SHP77 treated with DMSO at 0.1 percent for 48 hours (cell line): ENCODE results near the gene NAE1.

ENCODE experiments used
- DNase-seq: peaks from one replicate; lab custom pipeline; 2025; lab: John Stamatoyannopoulos, UW

Gene NAE1

DNA sequence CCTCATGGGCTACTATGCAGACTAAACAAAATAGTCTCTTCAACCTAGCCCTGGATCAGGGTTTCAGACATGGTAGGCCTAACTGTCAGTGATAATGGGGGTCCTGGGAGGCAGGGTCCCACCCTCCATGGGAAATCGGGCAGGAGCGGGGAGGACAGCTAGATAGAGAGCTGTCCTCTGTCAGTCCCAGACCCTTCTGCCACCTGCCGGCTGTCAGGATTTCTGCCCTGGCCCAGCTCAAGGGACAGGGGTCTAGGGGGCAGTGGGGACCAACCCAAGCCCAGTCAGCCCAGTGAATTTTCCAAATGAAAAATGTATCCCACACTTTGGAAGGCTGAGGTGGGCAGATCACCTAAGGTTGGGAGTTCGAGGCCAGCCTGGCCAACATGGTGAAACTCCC, 18.8 kb upstream of the NAE1 start:
- DNase-seq, result no peak

DNA sequence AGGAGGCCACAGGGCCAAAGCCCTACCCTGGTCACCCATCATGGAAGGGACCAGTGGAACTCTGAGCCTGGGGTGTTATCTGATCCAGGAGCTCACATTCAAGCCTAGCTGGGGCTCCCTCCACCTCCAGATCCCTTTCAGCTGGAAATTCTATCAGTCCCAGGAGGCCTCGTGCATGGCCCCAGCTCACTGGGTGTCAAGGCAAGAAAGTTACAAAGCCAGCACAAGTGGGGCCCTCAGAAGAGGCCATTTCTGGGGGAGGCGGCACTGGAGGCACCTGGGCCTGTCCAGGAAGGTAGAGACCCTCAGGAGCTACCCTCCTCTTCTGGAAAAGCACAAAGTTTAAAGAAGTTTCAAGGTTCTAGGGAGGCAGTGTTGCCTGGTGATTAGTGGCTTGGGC, 18.2 kb upstream of the NAE1 start:
- DNase-seq, result no peak

GRCh38 chr16:66848172-66848571, 17.4 kb upstream of the NAE1 start:
- no peak for DNase-seq

DNA sequence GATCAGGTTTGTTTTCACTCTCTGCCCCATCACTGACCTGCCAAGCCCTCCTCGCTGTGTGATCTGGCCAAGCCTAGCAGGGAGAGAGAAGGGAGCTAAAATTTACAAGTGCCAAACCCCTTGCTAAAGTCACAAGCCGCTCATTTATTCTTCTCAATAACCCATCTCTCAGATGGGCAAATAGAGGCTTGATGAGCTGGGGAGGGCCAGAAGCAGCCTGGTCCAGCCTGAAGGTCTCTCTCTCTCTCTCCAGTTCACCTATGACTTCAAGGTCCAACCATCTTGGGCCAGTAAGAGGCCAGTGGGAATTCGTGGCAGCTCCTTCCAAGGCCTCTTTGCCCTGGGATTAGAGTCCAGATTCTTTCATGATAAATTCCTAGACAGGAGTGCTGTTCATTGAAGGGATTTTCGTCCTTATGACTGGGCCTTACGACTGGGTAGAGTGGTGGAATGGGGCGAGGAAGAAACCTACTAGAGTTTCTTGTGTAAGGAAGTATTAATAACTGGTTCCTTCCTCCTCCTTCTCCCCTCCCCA, 16.8 kb upstream of the NAE1 start:
- DNase-seq, result no peak

DNA sequence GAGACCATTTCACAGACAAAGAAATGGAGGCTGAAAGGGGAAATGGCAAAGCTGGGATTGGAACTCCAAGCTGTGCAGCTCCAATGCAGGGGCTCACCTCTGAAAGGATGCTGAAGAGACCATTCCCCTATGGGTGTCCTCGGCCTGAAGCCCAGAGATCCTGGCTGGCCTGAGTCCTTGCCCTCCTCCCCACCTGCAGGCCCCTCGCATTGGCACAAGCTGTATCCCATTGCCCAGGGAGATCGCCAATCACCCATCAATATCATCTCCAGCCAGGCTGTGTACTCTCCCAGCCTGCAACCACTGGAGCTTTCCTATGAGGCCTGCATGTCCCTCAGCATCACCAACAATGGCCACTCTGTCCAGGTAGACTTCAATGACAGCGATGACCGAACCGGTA, 16.1 kb upstream of the NAE1 start:
- no peak for DNase-seq

GRCh38 chr16:66846266-66846665, 15.5 kb upstream of the NAE1 start:
- no peak for DNase-seq

DNA sequence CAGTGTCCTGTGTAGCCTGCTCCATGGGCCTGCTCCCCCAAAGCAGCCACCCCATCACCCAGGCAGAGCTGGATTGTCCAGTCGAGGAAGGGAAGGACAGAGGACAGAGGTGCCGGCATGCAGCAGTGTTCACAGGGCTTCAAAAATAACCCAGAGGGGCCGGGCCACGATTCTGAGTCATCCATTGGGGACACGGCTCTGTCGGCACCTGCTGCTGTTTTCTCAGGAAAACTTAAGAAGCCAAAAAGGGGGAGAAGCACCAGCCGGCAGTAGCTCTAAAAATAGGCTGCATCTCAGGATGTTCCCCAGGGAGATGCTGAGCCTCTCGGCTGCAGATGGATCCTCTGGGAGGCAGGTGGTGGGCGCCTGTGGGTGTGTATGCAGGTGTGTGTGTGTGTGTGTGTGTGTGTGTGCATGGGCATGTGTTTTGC, 15.0 kb upstream of the NAE1 start:
- no peak for DNase-seq

DNA sequence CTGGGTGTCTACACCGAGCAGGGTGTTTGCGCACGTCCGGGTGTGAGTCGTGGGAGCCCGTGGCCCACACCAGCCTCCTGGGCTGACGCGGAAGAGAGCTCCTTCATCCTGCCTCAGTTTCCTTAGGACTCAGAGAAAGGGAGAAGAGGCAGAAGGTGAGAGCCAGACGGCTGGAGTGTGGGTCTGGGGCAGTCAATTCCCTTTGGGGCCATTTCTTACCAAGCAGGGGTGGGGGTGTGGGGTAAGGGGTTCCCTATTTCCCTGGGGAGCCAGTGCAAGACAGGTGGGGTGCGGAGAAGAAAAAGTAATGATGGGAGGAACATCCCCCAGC, 14.3 kb upstream of the NAE1 start:
- no peak for DNase-seq

DNA sequence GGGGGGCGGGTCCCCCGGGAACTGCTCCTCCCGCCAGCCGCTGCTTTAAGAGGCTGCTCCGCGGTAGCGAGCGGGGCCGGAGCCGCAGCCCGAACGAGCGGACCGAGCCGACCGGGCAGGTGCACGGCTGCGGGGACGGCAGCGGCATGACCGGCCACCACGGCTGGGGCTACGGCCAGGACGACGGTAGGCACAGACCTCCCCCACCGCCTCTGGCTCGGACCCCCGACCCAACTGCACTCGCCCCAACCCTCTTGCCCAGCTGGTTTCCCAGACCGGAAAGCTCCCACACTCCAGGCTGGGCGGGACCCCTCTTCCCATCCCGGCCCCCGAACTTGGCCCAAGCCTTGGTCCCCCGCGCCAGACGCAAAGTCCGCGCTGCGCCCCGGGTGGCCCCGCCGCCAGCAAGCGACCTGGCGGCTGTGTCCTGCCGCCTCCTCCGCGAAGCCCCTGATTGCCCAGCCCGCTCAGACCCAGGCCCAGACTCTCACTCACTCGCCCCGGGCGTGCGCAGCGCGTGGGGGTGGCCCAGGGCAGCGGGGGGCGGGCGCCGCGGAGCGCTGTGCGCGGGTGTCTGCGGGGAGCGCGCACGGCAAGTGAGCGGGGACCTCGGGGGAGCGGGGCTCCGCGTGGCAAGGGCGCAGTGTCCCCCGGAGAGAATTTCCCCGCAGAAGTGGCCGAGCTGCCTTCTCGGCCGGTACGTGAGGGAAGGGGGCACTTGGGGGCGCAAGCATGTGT, 13.7 kb upstream of the NAE1 start, which contains the start of gene CA7:
Gene CA7 (plus strand): TSS at position 73 of the 738 bp plus-strand sequence. CDS start 74 bp downstream, at position 147.
- DNase-seq, result no peak

DNA sequence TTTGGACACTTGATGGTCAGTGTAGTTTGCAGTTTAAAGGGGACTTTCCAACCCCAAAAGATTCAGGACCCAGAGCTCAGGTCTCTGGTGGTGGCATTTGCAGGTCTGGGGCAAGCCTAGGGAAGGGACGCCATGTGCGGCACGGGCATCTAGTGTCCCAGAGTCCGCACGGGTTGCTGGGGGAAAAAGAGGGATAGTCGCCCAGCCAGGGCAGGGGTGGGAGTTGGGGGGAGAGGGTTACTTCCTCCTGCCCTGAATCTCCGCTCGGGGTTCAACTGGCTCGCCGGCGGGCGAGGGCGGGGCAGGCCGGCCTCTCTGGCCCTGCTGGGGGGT, 13.2 kb upstream of the NAE1 start:
- no peak for DNase-seq

DNA sequence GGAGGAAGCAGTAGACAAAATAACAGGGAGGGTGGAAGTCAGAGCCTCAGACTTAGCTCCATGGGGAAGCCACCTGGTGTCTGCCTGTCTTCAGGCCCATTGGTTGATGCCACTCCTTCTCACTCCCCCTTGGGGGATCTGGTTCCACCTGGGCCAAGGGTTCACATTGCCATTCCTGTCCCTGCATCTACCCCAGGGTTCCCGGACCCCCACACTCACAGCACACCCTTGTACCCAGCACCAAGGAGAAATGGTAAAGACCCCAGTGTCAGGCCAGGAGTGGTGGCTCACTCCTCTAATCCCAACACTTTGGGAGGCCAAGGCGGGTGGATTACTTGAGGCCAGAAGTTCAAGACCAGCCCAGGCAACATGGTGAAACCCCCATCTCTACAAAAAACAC, 12.4 kb upstream of the NAE1 start:
- DNase-seq, result no peak

- DNase-seq, result no peak
Observed at GRCh38 chr16:66842765-66843164, 12.0 kb upstream of the NAE1 start.

DNA sequence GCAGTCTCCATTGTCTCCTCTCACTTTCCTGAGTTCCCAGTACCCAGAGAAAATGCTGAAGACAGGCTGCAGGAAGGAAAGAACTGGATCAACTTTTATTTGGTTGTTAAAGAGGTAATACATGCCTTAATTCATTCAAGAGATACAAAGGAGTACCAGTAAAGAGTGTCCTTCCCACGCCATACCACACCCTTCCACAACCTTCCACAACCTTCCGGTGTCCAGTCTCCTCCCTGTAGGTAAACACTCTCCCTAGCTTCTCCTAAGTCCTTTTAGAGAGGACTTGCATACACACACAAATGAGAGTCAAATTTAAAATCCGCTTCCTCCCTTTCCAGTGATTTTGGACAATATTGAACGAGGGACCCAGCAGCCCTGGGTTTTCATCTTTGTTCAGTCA, 10.6 kb upstream of the NAE1 start:
- DNase-seq, result no peak

- DNase-seq, result no peak
Observed at GRCh38 chr16:66840883-66841282, 10.1 kb upstream of the NAE1 start.

DNA sequence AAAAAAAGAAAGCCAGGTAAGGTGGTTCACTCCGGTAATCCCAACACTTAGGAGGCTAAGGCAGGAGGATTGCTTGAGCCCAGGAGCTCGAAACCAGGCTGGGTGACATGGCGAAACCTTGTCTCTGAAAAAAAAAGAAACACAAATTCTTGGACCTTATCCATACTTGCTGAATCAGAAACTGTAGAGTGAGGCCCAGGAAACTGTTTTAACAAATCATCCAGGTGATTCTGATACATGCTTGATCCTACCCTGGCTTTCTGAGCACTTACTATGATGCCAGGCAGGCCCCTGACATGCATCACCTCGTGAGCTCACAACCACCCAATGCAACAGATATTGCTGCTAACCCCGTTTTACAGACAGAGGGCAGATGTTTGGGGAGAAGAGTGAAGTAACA, 4.0 kb upstream of the NAE1 start:
- no peak for DNase-seq

- DNase-seq, result no peak
Observed at GRCh38 chr16:66832661-66833305, 2.0 kb upstream of the NAE1 start.

DNA sequence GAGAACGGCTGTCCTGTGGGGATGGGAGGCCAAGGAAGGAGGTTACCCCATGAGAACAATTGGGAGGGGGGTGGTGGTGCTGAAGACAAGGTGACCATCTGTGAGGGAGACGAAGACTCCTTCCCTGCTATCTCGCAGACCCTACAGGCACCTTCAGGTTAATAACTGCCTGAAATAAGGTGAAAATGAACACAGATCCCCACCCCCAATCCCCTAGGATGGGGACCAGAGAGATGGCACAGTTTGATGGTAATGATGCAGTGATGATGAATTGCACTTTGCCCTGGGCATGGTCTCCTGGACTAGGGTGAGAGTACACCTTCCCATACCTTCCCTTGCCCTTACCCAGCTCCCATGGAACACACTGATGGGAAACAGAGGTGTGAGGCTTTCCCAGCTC, 1.4 kb upstream of the NAE1 start:
- no peak for DNase-seq

DNA sequence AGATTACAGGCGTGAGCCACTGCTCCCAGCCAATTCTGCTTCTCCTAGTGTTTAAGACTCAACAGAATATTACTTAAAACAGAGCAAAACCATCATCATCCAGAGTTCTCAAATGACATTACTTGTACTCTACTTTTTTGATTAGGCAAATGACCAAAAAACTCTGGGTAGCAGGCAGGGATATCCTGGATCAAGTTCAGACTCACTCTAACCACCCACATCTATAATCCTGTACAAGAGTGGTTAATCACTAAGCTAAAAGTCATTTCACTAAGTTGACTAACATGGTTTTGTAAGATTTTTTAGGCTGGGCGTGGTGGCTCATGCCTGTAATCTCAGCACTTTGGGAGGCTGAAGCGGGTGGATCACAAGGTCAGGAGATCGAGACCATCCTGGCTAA, 6.8 kb downstream of the NAE1 start:
- no peak for DNase-seq

- no peak for DNase-seq
Observed at GRCh38 chr16:66814734-66815133, 16.0 kb downstream of the NAE1 start.

- no peak for DNase-seq
Observed at GRCh38 chr16:66811043-66811442, 19.7 kb downstream of the NAE1 start.

- no peak for DNase-seq
Observed at GRCh38 chr16:66810391-66810790, 20.4 kb downstream of the NAE1 start.

GRCh38 chr16:66809765-66810164, 21.0 kb downstream of the NAE1 start:
- DNase-seq, result no peak

DNA sequence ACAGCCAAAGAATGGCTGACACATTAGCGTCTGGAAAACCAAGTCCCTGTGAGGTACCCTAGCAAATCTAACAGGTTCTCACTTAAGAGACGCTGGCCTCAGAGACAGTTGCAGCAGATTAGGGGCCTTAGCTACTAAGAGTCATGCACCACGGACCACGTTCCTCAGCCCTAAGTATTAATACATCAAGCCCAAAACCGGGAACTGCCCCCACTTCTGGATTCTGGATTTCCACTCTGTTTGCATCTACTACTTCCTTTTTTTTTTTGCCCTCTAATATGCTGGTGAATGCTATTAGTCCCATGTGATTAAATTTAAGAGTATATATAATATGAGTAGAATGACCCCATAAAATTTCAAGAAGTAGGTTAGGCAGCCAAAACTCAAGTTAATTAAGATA, 28.6 kb downstream of the NAE1 start:
- DNase-seq, result no peak
